Measurements from ENCODE around the gene ANGPT4.

DNA sequence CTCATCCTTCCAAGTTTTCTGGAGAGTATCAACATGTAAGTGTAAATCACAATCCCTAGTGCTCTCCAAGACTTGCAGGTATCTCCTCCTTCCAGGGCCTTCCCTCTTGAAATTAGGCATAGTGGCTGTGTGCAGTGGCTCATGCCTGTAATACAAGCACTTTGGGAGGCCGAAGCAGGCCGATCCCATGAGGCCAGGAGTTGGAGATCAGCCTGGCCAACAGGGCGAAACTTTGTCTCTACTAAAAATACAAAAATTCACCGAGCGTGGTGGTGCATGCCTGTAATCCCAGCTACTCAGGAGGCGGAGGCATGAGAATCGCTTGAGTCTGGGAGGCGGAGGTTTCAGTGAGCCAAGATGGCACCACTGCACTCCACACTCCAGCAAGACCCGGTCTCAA, 9.4 kb upstream of the ANGPT4 start:
- TF ChIP-seq, protein P1, sequence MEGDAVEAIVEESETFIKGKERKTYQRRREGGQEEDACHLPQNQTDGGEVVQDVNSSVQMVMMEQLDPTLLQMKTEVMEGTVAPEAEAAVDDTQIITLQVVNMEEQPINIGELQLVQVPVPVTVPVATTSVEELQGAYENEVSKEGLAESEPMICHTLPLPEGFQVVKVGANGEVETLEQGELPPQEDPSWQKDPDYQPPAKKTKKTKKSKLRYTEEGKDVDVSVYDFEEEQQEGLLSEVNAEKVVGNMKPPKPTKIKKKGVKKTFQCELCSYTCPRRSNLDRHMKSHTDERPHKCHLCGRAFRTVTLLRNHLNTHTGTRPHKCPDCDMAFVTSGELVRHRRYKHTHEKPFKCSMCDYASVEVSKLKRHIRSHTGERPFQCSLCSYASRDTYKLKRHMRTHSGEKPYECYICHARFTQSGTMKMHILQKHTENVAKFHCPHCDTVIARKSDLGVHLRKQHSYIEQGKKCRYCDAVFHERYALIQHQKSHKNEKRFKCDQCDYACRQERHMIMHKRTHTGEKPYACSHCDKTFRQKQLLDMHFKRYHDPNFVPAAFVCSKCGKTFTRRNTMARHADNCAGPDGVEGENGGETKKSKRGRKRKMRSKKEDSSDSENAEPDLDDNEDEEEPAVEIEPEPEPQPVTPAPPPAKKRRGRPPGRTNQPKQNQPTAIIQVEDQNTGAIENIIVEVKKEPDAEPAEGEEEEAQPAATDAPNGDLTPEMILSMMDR (IDR thresholded peaks at IDR 0.05): no peak
- TF ChIP-seq SIN3A (IDR thresholded peaks at IDR 0.05; ENCODE audit: borderline replicate concordance, insufficient read depth, low read depth, low read length): no peak
